Measurements from ENCODE around the gene NUP188.

Gene NUP188

GRCh38 chr9:129022037-129022436 lies 74.5 kb downstream of the NUP188 start:
- H3K36me3 ChIP-seq (ENCODE audit: control insufficient read depth, insufficient read depth, low read length): 0 out of 2 replicates have a peak, but pooled peaks cover 6% of the 10 kb centered on the region
- H3K27ac ChIP-seq (ENCODE audit: low read depth, low read length): no peak overlapping the region
- peaks cover 9% of the 10 kb centered on the region for H3K4me1 ChIP-seq (ENCODE audit: control insufficient read depth, insufficient read depth, low read length)
- no peaks in the 10 kb centered on the region for H3K27me3 ChIP-seq (ENCODE audit: control insufficient read depth, insufficient read depth, low read length)
- no peak overlapping the region for H3K9ac ChIP-seq (ENCODE audit: low read depth, low read length)
- H3K9me3 ChIP-seq (ENCODE audit: control insufficient read depth, insufficient read depth, low read length): no peaks in the 10 kb centered on the region
- H3K4me3 ChIP-seq (ENCODE audit: low read depth, low read length): no peak overlapping the region

- Histone ChIP-seq H3K4me1 (ENCODE audit: control insufficient read depth, insufficient read depth, low read length) (peaks cover 11% of the 10 kb centered on the region), H3K9ac (ENCODE audit: low read depth, low read length) (no peak overlapping the region)
Measured at GRCh38 chr9:129023036-129023907, 75.8 kb downstream of the NUP188 start.

GRCh38 chr9:129023908-129024233 lies 76.4 kb downstream of the NUP188 start:
- H3K4me3 ChIP-seq (ENCODE audit: low read depth, low read length): no peak overlapping the region
- 0 out of 2 replicates have a peak, but pooled peaks cover 3% of the 10 kb centered on the region for H3K36me3 ChIP-seq (ENCODE audit: control insufficient read depth, insufficient read depth, low read length)
- no peaks in the 10 kb centered on the region for H3K27me3 ChIP-seq (ENCODE audit: control insufficient read depth, insufficient read depth, low read length)
- no peak overlapping the region for H3K9ac ChIP-seq (ENCODE audit: low read depth, low read length)
- H3K27ac ChIP-seq (ENCODE audit: low read depth, low read length): peak overlapping the region; percentile 46
- H3K4me1 ChIP-seq (ENCODE audit: control insufficient read depth, insufficient read depth, low read length): peaks cover 11% of the 10 kb centered on the region
- no peaks in the 10 kb centered on the region for H3K9me3 ChIP-seq (ENCODE audit: control insufficient read depth, insufficient read depth, low read length)

More at GRCh38 chr9:129023036-129023907, 75.8 kb downstream of the NUP188 start:
- Histone ChIP-seq H3K9me3 (ENCODE audit: control insufficient read depth, insufficient read depth, low read length) (no peaks in the 10 kb centered on the region), H3K27me3 (ENCODE audit: control insufficient read depth, insufficient read depth, low read length) (no peaks in the 10 kb centered on the region), H3K4me3 (ENCODE audit: low read depth, low read length) (no peak overlapping the region), H3K36me3 (ENCODE audit: control insufficient read depth, insufficient read depth, low read length) (0 out of 2 replicates have a peak, but pooled peaks cover 4% of the 10 kb centered on the region), H3K27ac (ENCODE audit: low read depth, low read length) (peak overlapping the region; percentile 46)

- Histone ChIP-seq H3K27me3 (ENCODE audit: control insufficient read depth, insufficient read depth, low read length) (no peaks in the 10 kb centered on the region), H3K27ac (ENCODE audit: low read depth, low read length) (peak overlapping the region; percentile 51), H3K4me3 (ENCODE audit: low read depth, low read length) (peak overlapping the region; percentile 84), H3K4me1 (ENCODE audit: control insufficient read depth, insufficient read depth, low read length) (peaks cover 11% of the 10 kb centered on the region), H3K36me3 (ENCODE audit: control insufficient read depth, insufficient read depth, low read length) (no peaks in the 10 kb centered on the region), H3K9ac (ENCODE audit: low read depth, low read length) (0 out of 2 replicates have a peak overlapping the region, but pooled peaks have one; percentile 14), H3K9me3 (ENCODE audit: control insufficient read depth, insufficient read depth, low read length) (no peaks in the 10 kb centered on the region)
Measured at GRCh38 chr9:129026442-129027223, 79.1 kb downstream of the NUP188 start.

- Histone ChIP-seq H3K9ac (ENCODE audit: low read depth, low read length) (peak overlapping the region; percentile 77; the same call in 1 of the 2 replicates), H3K27me3 (ENCODE audit: control insufficient read depth, insufficient read depth, low read length) (no peaks in the 10 kb centered on the region), H3K4me1 (ENCODE audit: control insufficient read depth, insufficient read depth, low read length) (peaks cover 11% of the 10 kb centered on the region), H3K9me3 (ENCODE audit: control insufficient read depth, insufficient read depth, low read length) (no peaks in the 10 kb centered on the region), H3K36me3 (ENCODE audit: control insufficient read depth, insufficient read depth, low read length) (no peaks in the 10 kb centered on the region), H3K4me3 (ENCODE audit: low read depth, low read length) (peak overlapping the region; percentile 84), H3K27ac (ENCODE audit: low read depth, low read length) (peak overlapping the region; percentile 51)
Measured at GRCh38 chr9:129027224-129027684, 79.8 kb downstream of the NUP188 start.

- H3K27ac ChIP-seq (ENCODE audit: low read depth, low read length): peak overlapping the region; percentile 21
- H3K9me3 ChIP-seq (ENCODE audit: control insufficient read depth, insufficient read depth, low read length): no peaks in the 10 kb centered on the region
- no peaks in the 10 kb centered on the region for H3K27me3 ChIP-seq (ENCODE audit: control insufficient read depth, insufficient read depth, low read length)
- peak overlapping the region; percentile 77; the same call in 1 of the 2 replicates for H3K9ac ChIP-seq (ENCODE audit: low read depth, low read length)
- H3K36me3 ChIP-seq (ENCODE audit: control insufficient read depth, insufficient read depth, low read length): no peaks in the 10 kb centered on the region
- peaks cover 11% of the 10 kb centered on the region for H3K4me1 ChIP-seq (ENCODE audit: control insufficient read depth, insufficient read depth, low read length)
- H3K4me3 ChIP-seq (ENCODE audit: low read depth, low read length): peak overlapping the region; percentile 84
Measured at GRCh38 chr9:129027685-129028191, 80.2 kb downstream of the NUP188 start.

GRCh38 chr9:129028192-129028966 lies 80.9 kb downstream of the NUP188 start, which contains the start of gene SH3GLB2:
Gene SH3GLB2 (minus strand): TSS chr9:129028331. CDS start chr9:129028154, 177 bp downstream.
- Histone ChIP-seq H3K9ac (ENCODE audit: low read depth, low read length) (peak within 1 kb of the TSS; percentile 77; the same call in 1 of the 2 replicates), H3K27me3 (ENCODE audit: control insufficient read depth, insufficient read depth, low read length) (no peaks in the 10 kb centered on the region), H3K4me3 (ENCODE audit: low read depth, low read length) (peak within 1 kb of the TSS; percentile 84), H3K9me3 (ENCODE audit: control insufficient read depth, insufficient read depth, low read length) (no peaks in the 10 kb centered on the region), H3K4me1 (ENCODE audit: control insufficient read depth, insufficient read depth, low read length) (peaks cover 11% of the 10 kb centered on the region), H3K27ac (ENCODE audit: low read depth, low read length) (peak within 1 kb of the TSS; percentile 21), H3K36me3 (ENCODE audit: control insufficient read depth, insufficient read depth, low read length) (no peaks in the 10 kb centered on the region)

- Histone ChIP-seq H3K4me3 (ENCODE audit: low read depth, low read length) (no peak overlapping the region), H3K36me3 (ENCODE audit: control insufficient read depth, insufficient read depth, low read length) (no peaks in the 10 kb centered on the region), H3K27me3 (ENCODE audit: control insufficient read depth, insufficient read depth, low read length) (no peaks in the 10 kb centered on the region), H3K4me1 (ENCODE audit: control insufficient read depth, insufficient read depth, low read length) (peaks cover 8% of the 10 kb centered on the region), H3K27ac (ENCODE audit: low read depth, low read length) (no peak overlapping the region), H3K9ac (ENCODE audit: low read depth, low read length) (no peak overlapping the region), H3K9me3 (ENCODE audit: control insufficient read depth, insufficient read depth, low read length) (no peaks in the 10 kb centered on the region)
Measured at GRCh38 chr9:129030191-129030590, 82.7 kb downstream of the NUP188 start.

- H3K27me3 ChIP-seq (ENCODE audit: control insufficient read depth, insufficient read depth, low read length): no peaks in the 10 kb centered on the region
- no peak overlapping the region for H3K9ac ChIP-seq (ENCODE audit: low read depth, low read length)
- no peaks in the 10 kb centered on the region for H3K36me3 ChIP-seq (ENCODE audit: control insufficient read depth, insufficient read depth, low read length)
- H3K4me3 ChIP-seq (ENCODE audit: low read depth, low read length): no peak overlapping the region
- peaks cover 7% of the 10 kb centered on the region for H3K4me1 ChIP-seq (ENCODE audit: control insufficient read depth, insufficient read depth, low read length)
- H3K27ac ChIP-seq (ENCODE audit: low read depth, low read length): no peak overlapping the region
- no peaks in the 10 kb centered on the region for H3K9me3 ChIP-seq (ENCODE audit: control insufficient read depth, insufficient read depth, low read length)
Measured at GRCh38 chr9:129031514-129031913, 84.0 kb downstream of the NUP188 start.

GRCh38 chr9:129032541-129033159 lies 85.2 kb downstream of the NUP188 start:
- Histone ChIP-seq H3K36me3 (ENCODE audit: control insufficient read depth, insufficient read depth, low read length) (no peaks in the 10 kb centered on the region), H3K9ac (ENCODE audit: low read depth, low read length) (no peak overlapping the region), H3K9me3 (ENCODE audit: control insufficient read depth, insufficient read depth, low read length) (no peaks in the 10 kb centered on the region), H3K4me1 (ENCODE audit: control insufficient read depth, insufficient read depth, low read length) (no peaks in the 10 kb centered on the region), H3K27me3 (ENCODE audit: control insufficient read depth, insufficient read depth, low read length) (no peaks in the 10 kb centered on the region), H3K4me3 (ENCODE audit: low read depth, low read length) (no peak overlapping the region), H3K27ac (ENCODE audit: low read depth, low read length) (no peak overlapping the region)

All from HUES48 (cell line).